GM12878 (cell line): ENCODE results near the gene ZNF19. TPM values are rescaled to one million over a fixed set of nuclear protein-coding genes. Genes with fewer than 3 reads are reported as not detected.

Experiments
- ASH2L ChIP-seq: fragments of 300-600, 200-600 bp; sonication (generic); IDR thresholded peaks from 2 replicates; pipeline ENCODE4 v1.6.1; 2017; ENCODE audit warnings: low read depth, mild to moderate bottlenecking, borderline replicate concordance
- CBFB ChIP-seq: IDR thresholded peaks from 2 replicates; pipeline ENCODE4 v1.6.1; 2016; ENCODE audit warnings: antibody characterized with exemption, low read depth
- CTCF ChIP-seq, 3 experiments: IDR thresholded peaks in 2 of 3; conservative IDR thresholded peaks in 1 of 3; 2 replicates each; pipeline ENCODE4 v1.5.1; 2011; ENCODE audit warnings: low read depth in 3 of 3, low read length in 3 of 3, mild to moderate bottlenecking in 3 of 3, control low read depth in 2 of 3, moderate library complexity in 2 of 3, inconsistent platforms in 1 of 3, mixed read lengths in 1 of 3; ENCODE audit not compliant: control insufficient read depth in 2 of 3, insufficient read depth in 1 of 3; ENCODE audit errors: extremely low read depth in 1 of 3
- FOS ChIP-seq: IDR thresholded peaks from 3 replicates; pipeline ENCODE4 v1.6.1; 2011; ENCODE audit warnings: borderline replicate concordance; ENCODE audit not compliant: insufficient read length; ENCODE audit errors: extremely low read depth
- NFXL1 ChIP-seq: fragments of 450-650 bp; IDR thresholded peaks from 2 replicates; pipeline ENCODE4 v1.6.1; 2017; ENCODE audit warnings: antibody characterized with exemption, mild to moderate bottlenecking, borderline replicate concordance
- NKRF ChIP-seq: fragments of 450-650 bp; conservative IDR thresholded peaks from 2 replicates; pipeline ENCODE4 v1.6.1; 2017; ENCODE audit warnings: mild to moderate bottlenecking, moderate library complexity
- NR2C2 ChIP-seq: IDR thresholded peaks from 2 replicates; pipeline ENCODE4 v1.6.1; 2011; ENCODE audit warnings: borderline replicate concordance, low read depth; ENCODE audit not compliant: control insufficient read depth, insufficient read length
- NR2F1 ChIP-seq: fragments of 450-650 bp; conservative IDR thresholded peaks from 2 replicates; pipeline ENCODE4 v1.6.1; 2017; ENCODE audit warnings: mild to moderate bottlenecking
- RB1 ChIP-seq: fragments of 450-650 bp; formaldehyde crosslinking; IDR thresholded peaks from 2 replicates; pipeline ENCODE4 v1.6.1; 2017; ENCODE audit warnings: mild to moderate bottlenecking, borderline replicate concordance
- RELB ChIP-seq: fragments of 450-650 bp; IDR thresholded peaks from 2 replicates; pipeline ENCODE4 v1.6.1; 2017; ENCODE audit warnings: low read depth, mild to moderate bottlenecking, moderate library complexity
- RFX5 ChIP-seq: IDR thresholded peaks from 2 replicates; pipeline ENCODE4 v1.6.1; 2011; ENCODE audit warnings: low read depth, low read length, improper control_type of control experiment
- TARDBP ChIP-seq: IDR thresholded peaks from 2 replicates; pipeline ENCODE4 v1.6.1; 2016; ENCODE audit warnings: borderline replicate concordance
- WRNIP1 ChIP-seq: IDR thresholded peaks from 2 replicates; pipeline ENCODE4 v1.6.1; 2011; ENCODE audit warnings: low read depth, low read length, improper control_type of control experiment, borderline replicate concordance
- ZNF217 ChIP-seq: fragments of 450-650 bp; IDR thresholded peaks from 2 replicates; pipeline ENCODE4 v1.6.1; 2017; ENCODE audit warnings: antibody characterized with exemption, mild to moderate bottlenecking
- ZNF384 ChIP-seq: IDR thresholded peaks from 2 replicates; pipeline ENCODE4 v1.6.1; 2012; ENCODE audit warnings: low read depth, mild to moderate bottlenecking, low read length, improper control_type of control experiment, borderline replicate concordance
- ZSCAN29 ChIP-seq: fragments of 450-650 bp; IDR thresholded peaks from 2 replicates; pipeline ENCODE4 v1.6.1; 2017; ENCODE audit warnings: mild to moderate bottlenecking, moderate library complexity
- polyA plus RNA-seq, 11 experiments: library from polyadenylated mRNA; depleted of rRNA in 4 of 11; unstranded in 6 of 11; stranded (reverse) in 5 of 11; fragments of >200 nt; fragmentation: Nextera tagmentation in 4 of 11; fragmentation: Illumina TruSeq in 1 of 11; extraction: Ambion mirVana in 4 of 11; extraction: Trizol in 1 of 11; gene quantifications; 1 replicate in 1 of 11; 2 replicates in 10 of 11; pipeline versions ENCODE4 v1.2.1 to v1.2.3, GENCODE V29; 2011 to 2016; ENCODE audit warnings: inconsistent platforms in 2 of 11, missing spikeins in 2 of 11, low read depth in 1 of 11
- total RNA-seq, 4 experiments: library from RNA; depleted of rRNA in 3 of 4; stranded (reverse); fragments of >200 nt in 3 of 4; fragmentation: Illumina TruSeq in 1 of 4; extraction: Trizol in 1 of 4; gene quantifications; 2 replicates each; pipeline versions ENCODE4 v1.2.1 to v1.2.3, GENCODE V29; 2013 to 2021
- TF ChIP-seq, protein P1 (sequence below): fragments of 450-650 bp; formaldehyde crosslinking; IDR thresholded peaks from 2 replicates; pipeline ENCODE4 v1.5.0; 2022; ENCODE audit warnings: mild to moderate bottlenecking, missing genetic modification characterization
- TF ChIP-seq, protein P2 (sequence below): IDR thresholded peaks from 2 replicates; pipeline ENCODE4 v1.6.1; 2011; ENCODE audit warnings: mild to moderate bottlenecking, low read depth, low read length, moderate library complexity; ENCODE audit not compliant: insufficient replicate concordance

Gene ZNF19
- total and polyA plus RNA-seq, 10 of the 15 experiments (the other 5 are each of a cell fraction or from before 2014, with no cell fraction given) = 1.0 to 3.3 (median 2.0) TPM

- TF ChIP-seq, protein P1, sequence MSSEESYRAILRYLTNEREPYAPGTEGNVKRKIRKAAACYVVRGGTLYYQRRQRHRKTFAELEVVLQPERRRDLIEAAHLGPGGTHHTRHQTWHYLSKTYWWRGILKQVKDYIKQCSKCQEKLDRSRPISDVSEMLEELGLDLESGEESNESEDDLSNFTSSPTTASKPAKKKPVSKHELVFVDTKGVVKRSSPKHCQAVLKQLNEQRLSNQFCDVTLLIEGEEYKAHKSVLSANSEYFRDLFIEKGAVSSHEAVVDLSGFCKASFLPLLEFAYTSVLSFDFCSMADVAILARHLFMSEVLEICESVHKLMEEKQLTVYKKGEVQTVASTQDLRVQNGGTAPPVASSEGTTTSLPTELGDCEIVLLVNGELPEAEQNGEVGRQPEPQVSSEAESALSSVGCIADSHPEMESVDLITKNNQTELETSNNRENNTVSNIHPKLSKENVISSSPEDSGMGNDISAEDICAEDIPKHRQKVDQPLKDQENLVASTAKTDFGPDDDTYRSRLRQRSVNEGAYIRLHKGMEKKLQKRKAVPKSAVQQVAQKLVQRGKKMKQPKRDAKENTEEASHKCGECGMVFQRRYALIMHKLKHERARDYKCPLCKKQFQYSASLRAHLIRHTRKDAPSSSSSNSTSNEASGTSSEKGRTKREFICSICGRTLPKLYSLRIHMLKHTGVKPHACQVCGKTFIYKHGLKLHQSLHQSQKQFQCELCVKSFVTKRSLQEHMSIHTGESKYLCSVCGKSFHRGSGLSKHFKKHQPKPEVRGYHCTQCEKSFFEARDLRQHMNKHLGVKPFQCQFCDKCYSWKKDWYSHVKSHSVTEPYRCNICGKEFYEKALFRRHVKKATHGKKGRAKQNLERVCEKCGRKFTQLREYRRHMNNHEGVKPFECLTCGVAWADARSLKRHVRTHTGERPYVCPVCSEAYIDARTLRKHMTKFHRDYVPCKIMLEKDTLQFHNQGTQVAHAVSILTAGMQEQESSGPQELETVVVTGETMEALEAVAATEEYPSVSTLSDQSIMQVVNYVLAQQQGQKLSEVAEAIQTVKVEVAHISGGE (CRISPR knock-in tag) = 0 out of 2 replicates have a peak, but pooled peaks have one; percentile 36
- TF ChIP-seq RB1 = no peak; the same call in 1 of the 2 replicates
- TF ChIP-seq, protein P2, sequence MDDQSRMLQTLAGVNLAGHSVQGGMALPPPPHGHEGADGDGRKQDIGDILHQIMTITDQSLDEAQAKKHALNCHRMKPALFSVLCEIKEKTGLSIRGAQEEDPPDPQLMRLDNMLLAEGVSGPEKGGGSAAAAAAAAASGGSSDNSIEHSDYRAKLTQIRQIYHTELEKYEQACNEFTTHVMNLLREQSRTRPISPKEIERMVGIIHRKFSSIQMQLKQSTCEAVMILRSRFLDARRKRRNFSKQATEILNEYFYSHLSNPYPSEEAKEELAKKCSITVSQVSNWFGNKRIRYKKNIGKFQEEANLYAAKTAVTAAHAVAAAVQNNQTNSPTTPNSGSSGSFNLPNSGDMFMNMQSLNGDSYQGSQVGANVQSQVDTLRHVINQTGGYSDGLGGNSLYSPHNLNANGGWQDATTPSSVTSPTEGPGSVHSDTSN = peak; percentile 51
- no peak for TF ChIP-seq WRNIP1
- TF ChIP-seq ZNF384 = no peak
- no peak for TF ChIP-seq NR2C2
- TF ChIP-seq ZNF217 = no peak
- no peak for TF ChIP-seq ASH2L
- peak; percentile 9 to 23 (median 22); a peak in 3 of 6 replicates for TF ChIP-seq CTCF (IDR thresholded peaks at IDR 0.05 in 2 of 3, conservative IDR thresholded peaks at IDR 0.05 in 1 of 3; ENCODE audit: control insufficient read depth in 2 of 3, extremely low read depth in 1 of 3, insufficient read depth in 1 of 3, low read depth in 3 of 3, low read length in 3 of 3)
- TF ChIP-seq TARDBP = peak; percentile 63; the same call in 1 of the 2 replicates
- no peak for TF ChIP-seq FOS
- TF ChIP-seq NR2F1 = peak; percentile 82
- 0 out of 2 replicates have a peak, but pooled peaks have one; percentile 10 for TF ChIP-seq RFX5
- TF ChIP-seq RELB = peak; percentile 92
- TF ChIP-seq NFXL1 = no peak
- no peak for TF ChIP-seq ZSCAN29
- TF ChIP-seq NKRF = peak; percentile 82
- peak; percentile 81 for TF ChIP-seq CBFB
Observed at GRCh38 chr16:71461686-71462648, 27.2 kb downstream of the ZNF19 start, which contains the start of gene ZNF23 (continued).
